Sigmoid colon (tissue), 7 donors: ENCODE measurements around the gene GPR89A. TPM values are rescaled to one million over a fixed set of nuclear protein-coding genes. Genes with fewer than 3 reads are reported as not detected.

Experiments
- DNase-seq: peaks from one replicate; pipeline ENCODE4 v3.0.0-alpha.2; 2019
- H3K27ac ChIP-seq, 4 donors: fragments of 200-600 bp; sonication (generic); one replicate each; pipeline ENCODE4 v1.5.1; 2016 to 2019; ENCODE audit warnings: mild to moderate bottlenecking in 1 of 4
- H3K27me3 ChIP-seq, 3 donors: fragments of 200-600 bp; sonication (generic); one replicate each; pipeline ENCODE4 v1.5.1; 2019; ENCODE audit warnings: mild to moderate bottlenecking in 1 of 3
- H3K36me3 ChIP-seq, 4 donors: fragments of 200-600 bp; sonication (generic); one replicate each; pipeline ENCODE4 v1.5.1; 2016 to 2019
- H3K4me1 ChIP-seq, 4 donors: fragments of 200-600 bp; sonication (generic); one replicate each; pipeline ENCODE4 v1.5.1; 2017 to 2019
- H3K4me3 ChIP-seq, 4 donors: fragments of 200-600 bp; sonication (generic); one replicate each; pipeline ENCODE4 v1.5.1; 2017 to 2019; ENCODE audit warnings: mild to moderate bottlenecking in 2 of 4, moderate library complexity in 1 of 4
- H3K9me3 ChIP-seq, 4 donors: fragments of 200-600 bp in 3 of 4; sonication (generic) in 3 of 4; one replicate each; pipeline versions ENCODE4 v1.5.1 to v1.6.1; 2013 to 2019
- CTCF ChIP-seq, 4 experiments: fragments of 450-650 bp in 3 of 4; fragments of 200-600 bp in 1 of 4; IDR thresholded peaks; one replicate each; pipeline ENCODE4 v1.5.1; 2016 to 2019; ENCODE audit warnings: antibody characterized with exemption in 4 of 4, mild to moderate bottlenecking in 3 of 4, moderate library complexity in 2 of 4
- EP300 ChIP-seq, 4 donors: sonication (generic); formaldehyde crosslinking; IDR thresholded peaks; one replicate each; pipeline ENCODE4 v1.6.1; 2017; ENCODE audit warnings: antibody characterized with exemption in 4 of 4
- POLR2A ChIP-seq, 2 donors: fragments of 450-650 bp; IDR thresholded peaks; one replicate each; pipeline ENCODE4 v1.6.1; 2016; ENCODE audit warnings: antibody characterized with exemption in 2 of 2, mild to moderate bottlenecking in 2 of 2, moderate library complexity in 2 of 2
- POLR2AphosphoS5 ChIP-seq, 4 donors: sonication (generic); formaldehyde crosslinking; IDR thresholded peaks; one replicate each; pipeline ENCODE4 v1.6.1; 2017; ENCODE audit warnings: antibody characterized with exemption in 4 of 4
- WGBS, 2 donors: extraction: QIAGEN DNeasy Blood & Tissue Kit; methylation state at CpG; one replicate each; pipeline ENCODE4 v1.1.7; 2013; 5-methylcytosine and 5-hydroxymethylcytosine counted together
- intact Hi-C: fragments of 100-400 bp; cut with DNase I; formaldehyde crosslinking; loops from one replicate; pipeline ENCODE4 v1.15.1; 2023
- polyA plus RNA-seq, 3 donors: library from polyadenylated mRNA; stranded (reverse); fragments of 200-250 nt; gene quantifications; one replicate each; pipeline ENCODE4 v1.2.3, GENCODE V29; 2013
- total RNA-seq, 4 donors: library from RNA; depleted of rRNA; stranded (reverse); fragments of >200 nt; gene quantifications; one replicate each; pipeline ENCODE4 v1.1.0, GENCODE V29; 2016
- donor health status: healthy with polysubstance abuse.
- donor health status: Bipolar disorder and iron deficiency.
- donor health status: healthy.

Gene GPR89A
- total and polyA plus RNA-seq, 7 donors: 3.6 to 51.2 (median 16.3) TPM

- H3K36me3 ChIP-seq: no peaks in the 10 kb centered on the region
- TF ChIP-seq POLR2A (IDR thresholded peaks at IDR 0.05) (no peak), POLR2AphosphoS5 (IDR thresholded peaks at IDR 0.05) (no peak), CTCF (IDR thresholded peaks at IDR 0.05) (no peak), EP300 (IDR thresholded peaks at IDR 0.05) (no peak)
- intact Hi-C loops: no loop called here
- DNase-seq: no peak
- no peak overlapping the region for H3K27ac ChIP-seq
- no peaks in the 10 kb centered on the region for H3K27me3 ChIP-seq
- no peaks in the 10 kb centered on the region for H3K9me3 ChIP-seq
- peaks cover 0 to 6% (median 0%) of the 10 kb centered on the region in 4 donors for H3K4me1 ChIP-seq
- 86 to 89% methylated on average over 4 of the region's 4 CpGs for WGBS, 2 donors
- H3K4me3 ChIP-seq: no peak overlapping the region
These were observed 80.5 kb downstream of the GPR89A start for GRCh38 chr1:145688328-145688727.

- Histone ChIP-seq H3K27me3 (no peaks in the 10 kb centered on the region), H3K27ac (no peak overlapping the region), H3K4me3 (no peak overlapping the region), H3K9me3 (no peaks in the 10 kb centered on the region), H3K4me1 (peaks cover 0 to 6% (median 0%) of the 10 kb centered on the region in 4 donors), H3K36me3 (no peaks in the 10 kb centered on the region)
- TF ChIP-seq EP300 (IDR thresholded peaks at IDR 0.05) (no peak), POLR2AphosphoS5 (IDR thresholded peaks at IDR 0.05) (no peak), POLR2A (IDR thresholded peaks at IDR 0.05) (no peak), CTCF (IDR thresholded peaks at IDR 0.05) (no peak)
- no peak for DNase-seq
- intact Hi-C loops: no loop called here
- WGBS, 2 donors: 93 to 97% methylated on average over 6 of the region's 6 CpGs
These were observed 81.1 kb downstream of the GPR89A start for GRCh38 chr1:145688924-145689323.

- Histone ChIP-seq H3K4me1 (peaks cover 0 to 6% (median 0%) of the 10 kb centered on the region in 4 donors), H3K36me3 (no peaks in the 10 kb centered on the region), H3K9me3 (no peaks in the 10 kb centered on the region), H3K27me3 (no peaks in the 10 kb centered on the region), H3K4me3 (no peak overlapping the region), H3K27ac (no peak overlapping the region)
- DNase-seq: no peak
- intact Hi-C loops: no loop called here
- WGBS, 2 donors: 95% methylated on average over 6 of the region's 6 CpGs
- TF ChIP-seq EP300 (IDR thresholded peaks at IDR 0.05) (no peak), CTCF (IDR thresholded peaks at IDR 0.05) (no peak), POLR2A (IDR thresholded peaks at IDR 0.05) (no peak), POLR2AphosphoS5 (IDR thresholded peaks at IDR 0.05) (no peak)
These were observed 82.1 kb downstream of the GPR89A start for GRCh38 chr1:145689922-145690321.

GRCh38 chr1:145690587-145691558, 83.1 kb downstream of the GPR89A start:
- DNase-seq: no peak
- Histone ChIP-seq H3K4me3 (no peak overlapping the region), H3K9me3 (no peaks in the 10 kb centered on the region), H3K4me1 (peaks cover 0 to 6% (median 0%) of the 10 kb centered on the region in 4 donors), H3K27ac (no peak overlapping the region), H3K27me3 (no peaks in the 10 kb centered on the region), H3K36me3 (no peaks in the 10 kb centered on the region)
- TF ChIP-seq EP300 (IDR thresholded peaks at IDR 0.05) (no peak), CTCF (IDR thresholded peaks at IDR 0.05) (no peak), POLR2AphosphoS5 (IDR thresholded peaks at IDR 0.05) (no peak), POLR2A (IDR thresholded peaks at IDR 0.05) (no peak)
- intact Hi-C loops: no loop called here
- 55 to 61% methylated on average over 5 of the region's 5 CpGs for WGBS, 2 donors
